ENCODE measurements around the gene KAT7. TPM values are rescaled to one million over a fixed set of nuclear protein-coding genes. Genes with fewer than 3 reads are reported as not detected.

The KAT7 gene
- total RNA-seq, 2 donors from 2014 or later = 48.3 to 78.6 TPM

- WGBS = 57% methylated on average over 16 of the region's 17 CpGs
- no peaks in the 10 kb centered on the region for H3K36me3 ChIP-seq
- intact Hi-C loops (cut with DNase I) = no loop called here
- TF ChIP-seq CTCF (IDR thresholded peaks at IDR 0.05) = no peak
- no peak for TF ChIP-seq POLR2AphosphoS5 (IDR thresholded peaks at IDR 0.05)
- no peak for TF ChIP-seq POLR2A (IDR thresholded peaks at IDR 0.05)
- H3K4me1 ChIP-seq (replicated peaks) = no peaks in the 10 kb centered on the region
- no peaks in the 10 kb centered on the region for H3K9me3 ChIP-seq
- no peak overlapping the region for H3K4me3 ChIP-seq
- H3K27me3 ChIP-seq (replicated peaks; ENCODE audit: insufficient read depth) = no peaks in the 10 kb centered on the region
- no peak overlapping the region for H3K27ac ChIP-seq
- DNase-seq (ENCODE audit: low spot score) = no peak
These were observed 74.4 kb downstream of the KAT7 start for GRCh38 chr17:49862781-49863331.

DNA sequence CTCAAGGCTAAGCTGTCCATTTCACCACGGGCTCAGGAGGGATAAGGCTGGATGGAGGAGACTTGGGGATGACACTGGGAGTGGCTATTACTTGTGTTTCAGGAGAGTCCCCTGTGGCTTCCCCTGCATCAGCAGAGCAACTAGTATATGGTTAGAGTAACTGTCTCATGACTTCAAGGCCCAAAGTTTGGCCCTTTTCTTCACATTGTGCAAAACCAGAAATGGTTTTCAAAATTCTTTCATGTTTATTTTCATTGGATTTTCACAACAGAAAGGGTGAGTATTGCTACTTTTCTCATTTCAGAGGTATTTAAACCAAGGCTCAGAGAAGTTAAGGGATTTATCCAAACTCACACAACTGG, 77.5 kb downstream of the KAT7 start:
- H3K36me3 ChIP-seq = no peaks in the 10 kb centered on the region
- H3K27ac ChIP-seq = no peak overlapping the region
- no peak for TF ChIP-seq CTCF (IDR thresholded peaks at IDR 0.05)
- no peak for TF ChIP-seq POLR2A (IDR thresholded peaks at IDR 0.05)
- TF ChIP-seq POLR2AphosphoS5 (IDR thresholded peaks at IDR 0.05) = no peak
- H3K4me3 ChIP-seq = no peak overlapping the region
- intact Hi-C loops (cut with DNase I) = no loop called here
- no peaks in the 10 kb centered on the region for H3K9me3 ChIP-seq
- H3K27me3 ChIP-seq (replicated peaks; ENCODE audit: insufficient read depth) = no peaks in the 10 kb centered on the region
- no peaks in the 10 kb centered on the region for H3K4me1 ChIP-seq (replicated peaks)
- 29% methylated on average over 1 of the region's 1 CpG for WGBS
- DNase-seq (ENCODE audit: low spot score) = no peak

- Histone ChIP-seq H3K4me1 (replicated peaks) (no peaks in the 10 kb centered on the region), H3K27me3 (replicated peaks; ENCODE audit: insufficient read depth) (no peaks in the 10 kb centered on the region), H3K9me3 (no peaks in the 10 kb centered on the region), H3K4me3 (no peak overlapping the region), H3K36me3 (no peaks in the 10 kb centered on the region), H3K27ac (no peak overlapping the region)
- no peak for DNase-seq (ENCODE audit: low spot score)
- intact Hi-C loops (cut with DNase I) = no loop called here
- 91% methylated on average over 3 of the region's 3 CpGs for WGBS
- TF ChIP-seq POLR2A (IDR thresholded peaks at IDR 0.05) (no peak), POLR2AphosphoS5 (IDR thresholded peaks at IDR 0.05) (no peak), CTCF (IDR thresholded peaks at IDR 0.05) (no peak)
These were observed 78.5 kb downstream of the KAT7 start for GRCh38 chr17:49866882-49867413.

DNA sequence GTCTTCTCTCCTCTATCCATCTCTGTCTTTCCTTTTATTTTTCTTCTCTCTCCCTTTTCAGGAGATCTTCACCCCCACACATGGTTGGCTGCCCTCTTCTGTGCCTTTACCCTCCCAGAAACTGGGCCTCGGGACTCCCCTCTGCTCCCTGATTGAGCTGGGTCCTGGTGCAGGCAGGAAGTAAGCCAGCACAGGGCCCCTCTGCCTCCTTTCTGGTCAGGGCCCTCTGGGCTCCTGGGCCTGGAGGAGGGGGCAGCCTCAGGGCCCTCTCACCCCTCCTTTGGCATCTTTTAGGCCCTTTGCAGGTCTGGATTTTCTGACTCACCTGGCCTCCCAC, 80.5 kb downstream of the KAT7 start:
- intact Hi-C loops (cut with DNase I) = no loop called here

More for the DNA sequence above, 80.5 kb downstream of the KAT7 start:
- H3K27ac ChIP-seq = no peak overlapping the region
- TF ChIP-seq POLR2AphosphoS5 (IDR thresholded peaks at IDR 0.05) = no peak
- TF ChIP-seq CTCF (IDR thresholded peaks at IDR 0.05) = no peak
- no peak for TF ChIP-seq POLR2A (IDR thresholded peaks at IDR 0.05)
- WGBS = 67% methylated on average over 1 of the region's 1 CpG
- H3K4me3 ChIP-seq = no peak overlapping the region
- H3K4me1 ChIP-seq (replicated peaks) = no peaks in the 10 kb centered on the region
- H3K27me3 ChIP-seq (replicated peaks; ENCODE audit: insufficient read depth) = no peaks in the 10 kb centered on the region
- no peaks in the 10 kb centered on the region for H3K36me3 ChIP-seq
- H3K9me3 ChIP-seq = no peaks in the 10 kb centered on the region
- DNase-seq (ENCODE audit: low spot score) = no peak
